ENCODE data around the gene SLC16A12.
"Not testable (repeated sequence)": the region's sequence is repeated elsewhere in the genome, so short reads cannot be mapped to it uniquely, and the experiment has no call there.

Gene SLC16A12

GRCh38 chr10:89547853-89548513, 12.6 kb upstream of the SLC16A12 start:
- no peak for DNase-seq

- DNase-seq, result not testable (repeated sequence)
These were observed 11.3 kb upstream of the SLC16A12 start for GRCh38 chr10:89546651-89547050.

- DNase-seq, result no peak
These were observed 8.4 kb upstream of the SLC16A12 start for GRCh38 chr10:89543841-89544240.

GRCh38 chr10:89540420-89540949, 5.1 kb upstream of the SLC16A12 start:
- no peak for DNase-seq

GRCh38 chr10:89537364-89537763, 2.0 kb upstream of the SLC16A12 start:
- DNase-seq, result no peak

- DNase-seq, result no peak
These were observed 590 bp upstream of the SLC16A12 start for GRCh38 chr10:89536013-89536354.

- DNase-seq, result no peak
These were observed 598 bp downstream of the SLC16A12 start for GRCh38 chr10:89534826-89535166.

GRCh38 chr10:89532476-89532875, 2.9 kb downstream of the SLC16A12 start:
- no peak for DNase-seq

GRCh38 chr10:89531359-89531758, 4.0 kb downstream of the SLC16A12 start:
- DNase-seq, result no peak

- DNase-seq, result not testable (repeated sequence)
These were observed 5.7 kb downstream of the SLC16A12 start for GRCh38 chr10:89529711-89530110.

GRCh38 chr10:89526358-89526757, 9.0 kb downstream of the SLC16A12 start:
- DNase-seq, result no peak

GRCh38 chr10:89525556-89525955, 9.8 kb downstream of the SLC16A12 start:
- no peak for DNase-seq

- DNase-seq, result no peak
These were observed 11.1 kb downstream of the SLC16A12 start for GRCh38 chr10:89524279-89524678.

GRCh38 chr10:89523274-89523673, 12.1 kb downstream of the SLC16A12 start:
- no peak for DNase-seq

GRCh38 chr10:89522463-89522862, 12.9 kb downstream of the SLC16A12 start:
- no peak for DNase-seq

GRCh38 chr10:89521368-89521767, 14.0 kb downstream of the SLC16A12 start:
- DNase-seq, result no peak

- no peak for DNase-seq
These were observed 14.7 kb downstream of the SLC16A12 start for GRCh38 chr10:89520706-89521105.

GRCh38 chr10:89518876-89519842, 16.2 kb downstream of the SLC16A12 start:
- no peak for DNase-seq

GRCh38 chr10:89518108-89518507, 17.3 kb downstream of the SLC16A12 start:
- no peak for DNase-seq

GRCh38 chr10:89516149-89516832, 19.1 kb downstream of the SLC16A12 start:
- no peak for DNase-seq

GRCh38 chr10:89515031-89515841, 20.2 kb downstream of the SLC16A12 start:
- no peak for DNase-seq

- DNase-seq, result no peak
These were observed 22.2 kb downstream of the SLC16A12 start for GRCh38 chr10:89513206-89513605.
